GM21825 (cell line): ENCODE results near the gene PRKAA2.
"Not testable (repeated sequence)": the region's sequence is repeated elsewhere in the genome, so short reads cannot be mapped to it uniquely, and the experiment has no call there.

ENCODE experiments used
- ATAC-seq: cut with Tn5 transposase; IDR thresholded peaks from one replicate; pipeline ENCODE4 v1.9.1; 2021; ENCODE audit warnings: mild to moderate bottlenecking, moderate library complexity; ENCODE audit not compliant: unreplicated experiment

Gene PRKAA2

GRCh38 chr1:56644919-56645676, at the start of gene PRKAA2:
Gene PRKAA2, plus strand, starts transcription at chr1:56645314. Its CDS starts 74 bp downstream, at chr1:56645388.
- ATAC-seq = peak; percentile 58

GRCh38 chr1:56595397-56596191, 49.5 kb upstream of the PRKAA2 start:
- not testable (repeated sequence) for ATAC-seq

- ATAC-seq = not testable (repeated sequence)
Observed at GRCh38 chr1:56610097-56610496, 35.0 kb upstream of the PRKAA2 start.

- ATAC-seq = not testable (repeated sequence)
Observed at GRCh38 chr1:56610770-56611169, 34.3 kb upstream of the PRKAA2 start.

- no peak for ATAC-seq
Observed at GRCh38 chr1:56617141-56617540, 28.0 kb upstream of the PRKAA2 start.

GRCh38 chr1:56625819-56626440, 19.2 kb upstream of the PRKAA2 start:
- no peak for ATAC-seq

GRCh38 chr1:56626546-56626945, 18.6 kb upstream of the PRKAA2 start:
- no peak for ATAC-seq

GRCh38 chr1:56627019-56627635, 18.0 kb upstream of the PRKAA2 start:
- no peak for ATAC-seq

- no peak for ATAC-seq
Observed at GRCh38 chr1:56627636-56628039, 17.5 kb upstream of the PRKAA2 start.

- no peak for ATAC-seq
Observed at GRCh38 chr1:56630786-56631185, 14.3 kb upstream of the PRKAA2 start.

- no peak for ATAC-seq
Observed at GRCh38 chr1:56631901-56632300, 13.2 kb upstream of the PRKAA2 start.

- ATAC-seq = no peak
Observed at GRCh38 chr1:56634981-56635380, 10.1 kb upstream of the PRKAA2 start.

- ATAC-seq = no peak
Observed at GRCh38 chr1:56638248-56638647, 6.9 kb upstream of the PRKAA2 start.

GRCh38 chr1:56639211-56639610, 5.9 kb upstream of the PRKAA2 start:
- no peak for ATAC-seq

- no peak for ATAC-seq
Observed at GRCh38 chr1:56643661-56644060, 1.5 kb upstream of the PRKAA2 start.

- no peak for ATAC-seq
Observed at GRCh38 chr1:56644064-56644918, 823 bp upstream of the PRKAA2 start.

GRCh38 chr1:56645677-56646305, 677 bp downstream of the PRKAA2 start:
- ATAC-seq = no peak

- no peak for ATAC-seq
Observed at GRCh38 chr1:56646611-56647010, 1.5 kb downstream of the PRKAA2 start.

- ATAC-seq = no peak
Observed at GRCh38 chr1:56647106-56647505, 2.0 kb downstream of the PRKAA2 start.

- ATAC-seq = no peak
Observed at GRCh38 chr1:56648546-56648945, 3.4 kb downstream of the PRKAA2 start.
